ACC112 (cell line): ENCODE results near the gene SEMA3G.

ENCODE experiments used
- H2AFZ ChIP-seq: fragments of 200-600 bp; sonication (generic); one replicate; pipeline ENCODE4 v1.6.0; 2017; ENCODE audit warnings: antibody characterized with exemption, low read length; ENCODE audit not compliant: unreplicated experiment
- H3K27ac ChIP-seq: fragments of 200-600 bp; sonication (generic); 2 replicates; pipeline ENCODE4 v1.5.1; 2014; ENCODE audit warnings: low read depth, mild to moderate bottlenecking, antibody characterized with exemption, low read length, moderate library complexity
- H3K27me3 ChIP-seq: fragments of 200-600 bp; sonication (generic); 2 replicates; pipeline ENCODE4 v1.6.1; 2014; ENCODE audit warnings: mild to moderate bottlenecking, antibody characterized with exemption, low read length, moderate library complexity, mixed read lengths; ENCODE audit not compliant: insufficient read depth
- H3K36me3 ChIP-seq: fragments of 200-600 bp; sonication (generic); 2 replicates; pipeline ENCODE4 v1.6.1; 2016; ENCODE audit warnings: mild to moderate bottlenecking, antibody characterized with exemption, low read length, moderate library complexity, mixed read lengths; ENCODE audit not compliant: insufficient read depth
- H3K4me1 ChIP-seq: fragments of 200-600 bp; sonication (generic); one replicate; pipeline ENCODE4 v1.6.1; 2016; ENCODE audit warnings: low read length, mixed read lengths; ENCODE audit not compliant: insufficient read depth, unreplicated experiment, control insufficient read depth
- H3K4me3 ChIP-seq: fragments of 200-600 bp; sonication (generic); 2 replicates; pipeline ENCODE4 v1.5.1; 2014; ENCODE audit warnings: mild to moderate bottlenecking, low read depth, low read length
- H3K79me2 ChIP-seq: fragments of 200-600 bp; sonication (generic); one replicate; pipeline ENCODE4 v1.6.0; 2016; ENCODE audit warnings: low read length; ENCODE audit not compliant: control insufficient read depth, unreplicated experiment, insufficient read depth

The SEMA3G gene

DNA sequence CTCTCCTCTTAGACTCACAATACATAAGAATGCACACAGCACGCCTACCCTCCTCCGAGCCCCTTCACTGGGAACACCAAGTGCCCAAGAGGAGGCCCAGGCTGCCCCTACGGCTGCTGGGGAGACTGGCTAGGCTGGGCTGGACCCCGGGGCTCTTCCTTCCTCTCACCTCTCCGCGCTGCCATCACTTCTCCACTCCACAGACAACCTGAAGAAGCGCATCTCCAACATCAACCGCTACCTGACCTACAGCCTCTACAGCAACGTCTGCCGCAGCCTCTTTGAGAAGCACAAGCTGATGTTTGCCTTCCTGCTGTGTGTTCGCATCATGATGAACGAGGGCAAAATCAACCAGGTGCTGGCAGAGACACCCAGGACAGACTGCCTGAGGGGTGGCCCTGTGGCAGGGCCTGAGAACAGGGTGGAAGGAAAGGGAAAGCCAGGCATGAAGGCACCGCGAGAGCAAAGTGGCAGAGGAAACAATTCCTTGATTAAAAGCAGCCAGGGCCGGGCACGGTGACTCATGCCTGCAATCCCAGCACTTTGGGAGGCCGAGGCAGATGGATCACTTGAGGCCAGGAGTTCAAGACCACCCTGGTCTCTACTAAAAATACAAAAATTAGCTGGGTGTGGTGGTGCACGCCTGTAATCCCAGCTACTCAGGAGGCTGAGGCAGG, 51.6 kb downstream of the SEMA3G start:
- H3K4me1 ChIP-seq: no peaks in the 10 kb centered on the region
- no peak overlapping the region for H3K27ac ChIP-seq
- no peak overlapping the region for H3K4me3 ChIP-seq
- no peak overlapping the region for H2AFZ ChIP-seq
- no peaks in the 10 kb centered on the region for H3K79me2 ChIP-seq
- H3K27me3 ChIP-seq: no peaks in the 10 kb centered on the region
- no peaks in the 10 kb centered on the region for H3K36me3 ChIP-seq

DNA sequence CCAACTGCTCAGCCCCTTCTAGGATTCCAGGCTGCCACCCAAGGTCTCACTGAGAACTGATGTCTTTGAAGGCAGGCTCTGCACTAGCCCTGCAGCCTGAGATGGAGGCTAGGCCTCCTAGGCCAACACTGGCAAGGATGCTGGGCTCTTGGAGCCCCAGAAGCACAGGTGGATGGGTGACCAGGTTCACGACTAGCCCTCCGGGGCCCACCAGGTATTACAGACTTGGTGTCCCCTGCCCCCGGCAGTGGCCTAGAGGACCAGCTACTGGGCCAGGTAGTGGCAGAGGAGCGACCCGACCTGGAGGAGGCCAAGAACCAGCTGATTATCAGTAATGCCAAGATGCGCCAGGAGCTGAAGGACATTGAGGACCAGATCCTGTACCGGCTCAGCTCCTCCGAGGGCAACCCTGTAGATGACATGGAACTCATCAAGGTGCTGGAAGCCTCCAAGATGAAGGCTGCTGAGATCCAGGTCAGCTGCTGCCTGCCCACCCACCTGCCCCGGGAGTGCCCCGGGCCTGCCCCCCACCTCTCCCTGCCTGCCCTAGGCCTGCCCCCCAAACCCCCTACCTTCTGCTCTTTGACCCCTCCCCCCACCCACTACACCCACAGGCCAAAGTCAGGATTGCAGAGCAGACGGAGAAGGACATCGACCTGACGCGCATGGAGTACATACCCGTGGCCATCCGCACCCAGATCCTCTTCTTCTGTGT, 52.5 kb downstream of the SEMA3G start:
- H2AFZ ChIP-seq: no peak overlapping the region
- no peaks in the 10 kb centered on the region for H3K36me3 ChIP-seq
- H3K4me3 ChIP-seq: no peak overlapping the region
- H3K79me2 ChIP-seq: no peaks in the 10 kb centered on the region
- no peak overlapping the region for H3K27ac ChIP-seq
- H3K27me3 ChIP-seq: no peaks in the 10 kb centered on the region
- no peaks in the 10 kb centered on the region for H3K4me1 ChIP-seq

GRCh38 chr3:52391096-52391495, 53.8 kb downstream of the SEMA3G start:
- Histone ChIP-seq H2AFZ (no peak overlapping the region), H3K36me3 (no peaks in the 10 kb centered on the region), H3K4me3 (no peak overlapping the region), H3K79me2 (no peaks in the 10 kb centered on the region), H3K4me1 (no peaks in the 10 kb centered on the region), H3K27ac (no peak overlapping the region), H3K27me3 (no peaks in the 10 kb centered on the region)

GRCh38 chr3:52388933-52389332, 56.0 kb downstream of the SEMA3G start:
- Histone ChIP-seq H3K4me1 (no peaks in the 10 kb centered on the region), H2AFZ (no peak overlapping the region), H3K36me3 (no peaks in the 10 kb centered on the region), H3K4me3 (no peak overlapping the region), H3K79me2 (no peaks in the 10 kb centered on the region), H3K27me3 (no peaks in the 10 kb centered on the region), H3K27ac (no peak overlapping the region)

DNA sequence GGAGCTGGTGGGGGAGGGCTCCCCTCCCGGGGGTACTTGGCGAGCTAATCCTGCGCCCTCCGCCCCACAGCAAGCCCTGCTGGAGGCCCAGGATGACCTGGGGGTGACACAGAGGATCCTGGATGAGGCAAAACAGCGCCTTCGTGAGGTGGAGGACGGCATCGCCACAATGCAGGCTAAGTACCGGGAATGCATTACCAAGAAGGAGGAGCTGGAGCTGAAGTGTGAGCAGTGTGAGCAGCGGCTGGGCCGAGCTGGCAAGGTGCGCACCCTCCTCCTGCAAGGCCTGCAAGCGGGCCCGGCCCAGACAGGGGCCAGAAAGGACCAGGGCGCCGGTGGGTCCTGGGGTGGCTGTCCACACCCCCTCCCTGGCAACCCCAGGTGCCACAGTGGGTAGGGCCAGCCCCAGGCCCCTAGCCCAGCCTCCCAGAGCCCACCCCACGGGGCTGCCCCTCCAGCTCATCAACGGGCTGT, 56.5 kb downstream of the SEMA3G start:
- Histone ChIP-seq H3K4me1 (no peaks in the 10 kb centered on the region), H3K4me3 (no peak overlapping the region), H3K27me3 (no peaks in the 10 kb centered on the region), H3K27ac (no peak overlapping the region), H2AFZ (no peak overlapping the region), H3K36me3 (no peaks in the 10 kb centered on the region), H3K79me2 (no peaks in the 10 kb centered on the region)

DNA sequence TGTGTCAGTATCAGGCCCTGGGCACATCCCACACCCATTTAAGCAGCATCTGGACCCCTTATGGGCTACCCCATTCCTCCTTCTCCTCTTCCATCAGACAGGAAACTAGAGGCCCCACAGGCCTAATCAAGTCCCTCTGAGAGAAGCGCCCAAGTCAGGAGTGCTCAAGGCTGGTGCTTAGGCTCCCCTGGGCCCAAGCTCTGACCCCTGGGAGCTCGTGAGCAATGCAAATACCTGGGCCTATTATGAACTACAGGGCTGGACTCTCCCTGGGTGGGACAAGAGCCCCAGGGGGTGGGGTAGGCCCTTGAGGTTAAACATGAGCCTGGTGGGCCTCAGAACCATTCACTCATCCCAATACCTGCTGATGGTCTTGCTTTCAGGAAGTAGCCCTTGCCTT, 57.4 kb downstream of the SEMA3G start:
- no peaks in the 10 kb centered on the region for H3K79me2 ChIP-seq
- no peaks in the 10 kb centered on the region for H3K27me3 ChIP-seq
- no peaks in the 10 kb centered on the region for H3K4me1 ChIP-seq
- H2AFZ ChIP-seq: no peak overlapping the region
- no peaks in the 10 kb centered on the region for H3K36me3 ChIP-seq
- H3K27ac ChIP-seq: no peak overlapping the region
- H3K4me3 ChIP-seq: no peak overlapping the region

DNA sequence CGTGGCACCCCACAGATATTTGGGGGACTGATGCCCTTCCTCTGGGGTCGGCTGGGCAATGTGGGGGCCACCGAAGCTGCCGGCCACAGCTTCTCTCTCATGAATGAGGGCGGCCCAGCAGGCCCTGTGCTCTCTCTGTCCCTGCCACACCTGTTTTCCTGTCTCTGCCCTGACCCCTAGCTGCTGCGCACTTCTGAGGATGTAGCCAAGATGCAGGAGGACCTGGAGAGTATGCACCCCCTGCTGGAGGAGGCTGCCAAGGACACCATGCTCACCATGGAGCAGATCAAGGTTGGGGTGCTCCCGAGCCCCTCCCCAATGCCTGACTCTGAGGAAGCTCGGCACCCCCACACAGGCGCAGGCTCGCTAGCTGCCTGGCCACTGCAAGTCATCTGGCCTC, 59.7 kb downstream of the SEMA3G start:
- Histone ChIP-seq H3K27ac (no peak overlapping the region), H3K4me1 (no peaks in the 10 kb centered on the region), H3K79me2 (no peaks in the 10 kb centered on the region), H3K27me3 (no peaks in the 10 kb centered on the region), H3K4me3 (no peak overlapping the region), H2AFZ (no peak overlapping the region), H3K36me3 (no peaks in the 10 kb centered on the region)

DNA sequence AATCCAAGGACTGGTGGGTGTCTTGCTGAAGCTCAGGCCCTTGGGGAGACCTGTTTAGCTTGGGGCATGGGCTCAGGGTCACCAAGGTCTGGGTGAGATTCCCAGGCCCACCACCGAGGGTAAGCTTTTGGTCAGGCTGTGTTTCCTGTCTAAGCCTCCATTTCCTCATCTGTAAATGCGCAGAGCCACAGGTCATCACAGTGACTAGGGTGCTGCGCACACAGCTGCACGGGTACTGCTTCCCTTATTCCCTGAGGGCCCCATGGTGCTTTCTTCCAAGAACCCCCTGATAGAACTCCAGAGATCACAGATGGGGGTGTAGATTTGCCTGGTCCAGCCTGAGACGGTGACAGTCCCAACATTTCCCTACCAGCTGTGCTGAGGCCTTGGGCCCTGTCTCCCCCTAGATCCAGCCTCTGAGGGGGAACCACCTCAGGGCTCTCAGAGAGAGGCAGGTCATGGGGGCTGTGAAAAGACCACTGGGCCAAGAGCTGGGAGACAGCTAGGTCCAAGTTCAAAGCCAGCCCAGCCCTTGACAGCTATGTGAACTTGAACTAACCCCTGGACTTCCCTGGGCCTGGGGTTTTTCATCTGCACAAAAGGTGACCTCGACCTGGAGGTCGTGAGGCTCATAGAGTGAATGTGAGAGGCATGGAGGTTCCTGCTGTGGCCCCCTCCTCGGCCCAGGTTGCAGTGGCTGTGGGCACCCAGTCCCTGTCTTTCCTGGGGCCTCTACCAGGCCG, 60.7 kb downstream of the SEMA3G start:
- Histone ChIP-seq H2AFZ (no peak overlapping the region), H3K4me3 (no peak overlapping the region), H3K36me3 (no peaks in the 10 kb centered on the region), H3K27me3 (no peaks in the 10 kb centered on the region), H3K27ac (no peak overlapping the region), H3K79me2 (no peaks in the 10 kb centered on the region), H3K4me1 (no peaks in the 10 kb centered on the region)

- Histone ChIP-seq H3K27ac (no peak overlapping the region), H3K27me3 (no peaks in the 10 kb centered on the region), H2AFZ (no peak overlapping the region), H3K79me2 (no peaks in the 10 kb centered on the region), H3K4me3 (no peak overlapping the region), H3K4me1 (no peaks in the 10 kb centered on the region), H3K36me3 (no peaks in the 10 kb centered on the region)
Observed at GRCh38 chr3:52383446-52383845, 61.5 kb downstream of the SEMA3G start.
